ENCODE results near the gene TGDS.

TGDS gene

DNA sequence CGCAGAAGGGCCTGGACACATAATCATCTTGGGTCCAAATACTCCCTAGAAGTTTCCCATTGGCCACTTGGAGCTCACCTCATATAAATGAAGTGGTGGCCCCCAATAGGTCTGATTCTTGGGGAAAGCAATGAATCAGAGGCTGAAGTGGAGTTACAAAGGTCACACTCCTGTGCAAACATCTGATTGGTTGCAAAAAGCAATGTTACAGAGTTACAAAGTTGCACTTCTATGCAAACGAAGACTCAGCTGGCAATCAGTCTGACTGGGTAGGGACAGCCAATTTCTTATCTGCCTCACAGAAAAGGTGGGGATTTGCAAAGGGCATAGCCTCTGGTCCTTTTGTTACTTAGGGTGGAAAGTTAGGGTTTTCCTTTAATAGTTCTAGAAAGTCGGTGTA, 3.9 kb upstream of the TGDS start:
- no peak for DNase-seq

DNA sequence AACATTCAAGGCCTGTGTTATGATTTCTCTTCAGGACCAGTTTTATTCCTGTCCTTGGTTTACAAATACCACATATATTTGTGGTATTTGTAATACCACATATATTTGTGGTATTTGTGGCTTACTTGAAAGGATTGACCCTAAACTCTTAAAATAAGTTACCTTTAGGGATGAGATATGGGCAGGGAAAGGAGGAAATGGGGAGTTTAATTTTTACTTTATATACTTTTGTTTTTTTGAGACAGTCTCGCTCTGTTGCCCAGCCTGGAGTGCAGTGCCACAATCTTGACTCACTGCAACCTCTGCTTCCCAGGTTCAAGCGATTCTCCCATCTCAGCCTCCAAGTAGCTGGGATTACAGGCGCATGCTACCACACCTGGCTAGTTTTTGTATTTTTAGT, 2.3 kb upstream of the TGDS start:
- no peak for DNase-seq

DNA sequence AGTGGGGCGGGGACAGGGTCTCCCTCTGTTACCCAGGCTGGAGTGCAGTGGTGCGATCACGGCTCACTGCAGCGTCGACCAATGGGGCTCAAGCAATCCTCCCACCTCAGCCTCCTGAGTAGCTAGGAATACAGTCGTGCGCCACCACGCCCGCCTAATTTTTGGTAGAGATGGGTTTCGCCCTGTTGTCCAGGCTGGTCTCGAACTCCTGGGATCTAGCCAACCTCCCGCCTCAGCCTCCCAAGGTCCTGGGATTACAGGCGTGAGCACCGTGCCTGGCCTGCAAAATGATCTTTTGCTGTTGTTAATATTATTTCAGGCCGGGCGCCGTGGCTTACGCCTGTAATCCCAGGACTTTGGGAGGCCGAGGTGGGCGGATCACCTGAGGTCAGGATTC, 621 bp upstream of the TGDS start:
- DNase-seq, result no peak

DNA sequence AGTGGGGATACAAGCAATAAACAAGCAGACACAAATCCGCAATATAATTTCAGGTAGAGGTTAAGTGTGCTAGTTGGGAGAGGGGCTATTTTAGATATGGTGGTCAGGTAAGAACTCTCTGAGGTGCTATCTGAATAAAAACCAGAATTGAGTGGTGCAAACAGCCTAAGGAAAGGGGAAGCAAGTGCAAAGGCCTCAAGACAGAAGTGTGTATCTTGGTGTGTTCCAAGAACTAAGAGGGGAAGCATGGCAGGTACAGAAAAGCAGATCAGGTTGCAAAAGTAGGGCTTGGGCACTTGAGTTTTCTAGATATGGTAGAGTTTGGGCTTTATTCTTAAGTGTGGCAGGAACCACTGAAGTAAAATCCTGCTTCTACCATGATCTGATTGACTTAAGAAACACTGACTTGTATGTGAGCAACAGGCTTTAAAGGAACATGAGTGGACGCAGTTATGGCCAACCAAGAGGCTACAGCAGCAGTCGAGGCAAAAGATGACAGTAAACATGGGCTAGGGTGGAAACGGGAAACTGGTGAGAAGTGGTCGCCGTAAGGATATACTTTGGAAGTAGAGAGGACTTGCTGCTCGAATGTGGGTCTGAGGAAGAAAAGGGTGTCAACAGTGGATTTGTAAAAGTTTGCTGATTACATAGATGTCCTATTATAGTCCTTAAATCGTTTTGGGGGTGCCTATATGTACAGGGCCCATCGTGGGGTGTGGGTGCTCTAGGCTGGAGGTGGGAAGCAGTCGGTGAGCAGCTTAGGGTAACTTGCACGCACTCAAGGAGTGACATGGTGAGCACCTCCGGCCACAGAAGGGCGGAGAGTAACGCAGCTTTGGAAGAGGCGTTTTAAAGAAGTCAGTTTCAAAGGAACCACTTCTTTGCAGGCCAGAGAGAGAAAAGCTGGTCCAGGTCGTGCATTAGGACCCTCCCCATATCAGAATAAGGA, 677 bp downstream of the TGDS start:
- DNase-seq, result no peak

DNA sequence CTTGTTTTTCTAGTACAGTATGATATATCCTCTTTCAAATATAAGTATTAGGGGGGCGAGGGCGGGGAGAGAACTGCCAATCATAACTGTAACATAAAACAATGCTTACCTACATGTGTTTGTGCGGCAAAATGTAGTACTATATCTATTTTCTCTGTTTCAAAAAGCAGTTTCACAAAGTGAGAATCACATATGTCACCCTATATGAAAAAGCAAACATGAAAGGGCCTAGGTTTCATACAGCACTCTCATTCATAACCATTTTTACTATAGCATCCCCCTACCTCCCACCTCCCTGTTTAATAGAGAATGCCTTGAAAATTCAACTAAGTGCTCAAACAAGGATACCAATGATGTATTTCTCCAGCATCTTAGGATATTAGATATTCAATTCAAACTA, 5.2 kb downstream of the TGDS start:
- no peak for DNase-seq

DNA sequence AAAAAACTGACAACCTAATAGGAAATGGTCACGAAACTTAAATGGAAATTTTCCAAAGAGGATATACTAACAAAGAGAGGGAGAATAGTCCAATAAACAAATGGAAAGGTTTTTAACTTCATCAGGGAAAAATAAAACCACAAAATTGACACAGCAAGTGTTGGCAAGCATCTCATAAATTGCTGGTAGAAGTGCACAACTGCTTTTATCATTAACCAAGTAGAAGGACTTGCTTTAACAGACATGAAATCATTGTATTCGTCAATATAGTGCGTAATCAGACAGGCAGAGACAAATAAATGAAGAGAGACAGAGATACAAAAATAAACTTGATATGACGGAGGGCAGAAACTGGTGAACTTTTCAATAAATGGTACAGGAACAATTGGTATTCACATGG, 7.4 kb downstream of the TGDS start:
- DNase-seq, result no peak

DNA sequence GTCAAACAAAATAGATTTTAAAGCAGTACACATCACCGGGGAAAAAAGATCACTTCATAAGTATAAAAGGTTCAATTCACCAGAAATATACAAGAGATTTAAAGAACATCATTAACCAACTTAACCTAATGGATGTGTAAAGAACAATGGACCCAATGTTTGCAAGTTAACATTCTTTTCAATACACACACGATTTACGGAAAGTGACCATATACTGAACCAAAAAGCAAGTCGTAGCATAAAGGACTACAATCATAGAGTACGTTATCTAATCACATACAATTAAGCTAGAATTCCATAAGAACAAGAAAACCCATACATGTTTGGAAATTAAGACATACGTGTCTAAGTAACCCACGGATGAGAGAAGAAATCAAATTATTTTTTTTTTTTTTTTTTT, 9.6 kb downstream of the TGDS start:
- no peak for DNase-seq

DNA sequence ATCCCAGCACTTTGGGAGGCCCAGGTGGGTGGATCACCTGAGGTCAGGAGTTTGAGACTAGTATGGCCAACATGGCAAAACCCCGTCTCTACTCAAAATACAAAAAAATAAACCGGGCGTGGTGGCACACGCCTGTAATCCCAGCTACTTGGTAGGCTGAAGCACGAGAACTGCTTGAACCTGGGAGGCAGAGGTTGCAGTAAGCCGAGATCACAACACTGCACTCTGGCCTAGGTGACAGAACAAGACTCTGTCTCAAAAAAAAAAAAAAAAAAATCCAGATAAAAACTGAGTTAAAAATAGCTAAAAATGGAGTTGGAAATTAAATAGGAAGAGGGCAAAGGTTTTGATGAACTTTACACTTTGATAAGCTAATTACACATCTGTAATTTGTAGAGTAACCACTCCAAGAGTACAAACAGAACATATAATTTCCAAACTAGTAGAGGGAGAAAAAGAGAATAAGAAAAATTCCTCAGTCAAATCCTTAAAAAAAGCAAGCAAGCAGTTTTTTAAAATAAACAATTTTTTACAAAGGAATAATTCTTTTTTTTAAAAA, 10.3 kb downstream of the TGDS start:
- no peak for DNase-seq

DNA sequence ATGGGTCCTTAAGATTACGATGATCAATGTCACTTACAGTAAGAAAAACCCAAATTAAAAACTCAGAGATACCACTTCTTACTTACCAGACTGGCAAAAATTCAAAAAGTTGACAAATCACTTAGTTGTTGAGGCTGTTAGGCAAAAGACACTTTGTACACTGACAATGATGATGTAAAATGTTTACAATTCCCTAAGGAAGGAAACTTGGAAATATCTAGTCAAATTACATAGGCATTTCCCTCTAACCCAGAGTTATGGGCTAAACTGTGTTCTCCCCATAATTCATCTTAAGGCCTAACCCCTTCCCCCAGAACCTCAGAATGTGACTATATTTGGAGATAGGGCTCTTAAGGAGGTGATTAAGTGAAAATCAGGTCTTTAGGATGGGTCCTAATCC, 12.0 kb downstream of the TGDS start:
- DNase-seq, result no peak

DNA sequence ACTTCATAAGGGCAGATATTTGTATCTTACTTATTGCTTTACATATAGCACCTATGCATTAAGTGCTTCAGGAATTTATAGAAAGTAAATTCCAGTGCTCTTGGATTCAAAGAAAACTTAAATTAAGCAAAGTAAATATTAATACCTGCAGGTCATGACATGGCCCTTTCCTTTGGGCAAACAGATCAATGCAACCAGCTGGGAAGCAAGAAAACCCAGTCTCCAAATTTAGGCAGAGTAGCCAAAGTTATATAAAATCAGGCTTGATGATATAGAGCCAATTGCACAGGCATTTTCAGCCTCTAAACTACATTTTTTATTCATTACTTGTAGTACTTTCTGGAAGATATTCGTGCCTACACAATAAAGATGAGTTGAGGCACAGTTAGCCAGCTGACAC, 16.9 kb downstream of the TGDS start:
- no peak for DNase-seq

DNA sequence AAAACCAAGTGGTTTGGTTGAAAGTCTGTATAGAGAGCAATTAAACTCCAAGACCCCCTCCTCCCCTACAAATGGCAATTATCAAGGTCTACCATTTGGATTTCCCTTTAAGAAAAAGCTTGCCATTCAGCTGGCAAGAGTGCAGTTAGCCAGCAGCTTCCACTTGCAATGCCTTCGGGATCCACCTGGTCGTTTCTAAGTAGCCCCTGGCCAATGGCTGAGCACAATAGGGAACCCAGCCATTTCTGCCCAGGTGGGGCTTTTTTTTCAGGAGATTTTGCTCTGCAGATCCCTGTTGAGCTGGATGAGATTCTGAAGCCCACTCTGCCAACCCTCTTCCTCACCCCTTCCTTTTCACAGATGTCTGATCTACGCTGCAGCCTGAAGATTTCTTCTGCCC, 26.3 kb downstream of the TGDS start:
- no peak for DNase-seq

DNA sequence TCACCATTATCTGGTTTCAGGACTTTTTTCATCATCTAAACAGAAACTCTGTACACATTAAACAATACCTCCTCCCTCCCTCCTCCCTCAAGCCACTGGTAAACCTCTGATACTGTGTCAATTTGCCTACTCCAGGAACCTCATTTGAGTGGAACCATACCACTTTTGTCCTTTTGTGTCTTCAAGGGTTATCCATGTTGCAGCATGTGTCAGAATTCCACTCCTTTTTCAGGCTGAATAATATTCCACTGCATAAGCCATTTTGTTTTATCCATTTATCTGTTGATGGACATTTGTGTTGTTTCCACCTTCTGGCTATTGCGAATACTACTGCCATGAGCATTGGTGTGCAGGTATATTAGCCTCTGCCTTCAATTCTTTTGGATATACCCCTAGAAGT, 27.5 kb downstream of the TGDS start:
- no peak for DNase-seq

DNA sequence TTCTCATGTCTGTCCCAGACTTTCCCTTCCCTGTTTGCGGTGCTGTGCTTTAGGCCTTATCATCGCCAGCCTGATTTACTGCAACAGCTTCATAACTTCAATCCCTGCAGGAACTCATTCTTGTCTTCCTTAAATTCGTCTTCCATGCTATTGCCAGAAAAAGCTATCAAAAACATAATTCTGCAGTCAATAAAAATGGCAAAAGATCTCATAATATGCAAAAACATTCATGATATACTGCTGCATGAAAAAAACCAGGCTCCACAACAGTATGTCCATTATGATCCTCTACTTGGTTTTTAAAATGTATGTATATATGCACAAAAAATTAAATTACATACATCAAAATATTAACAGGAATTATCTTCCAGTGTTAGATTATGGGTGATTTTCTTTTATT, 28.4 kb downstream of the TGDS start:
- DNase-seq, result no peak

DNA sequence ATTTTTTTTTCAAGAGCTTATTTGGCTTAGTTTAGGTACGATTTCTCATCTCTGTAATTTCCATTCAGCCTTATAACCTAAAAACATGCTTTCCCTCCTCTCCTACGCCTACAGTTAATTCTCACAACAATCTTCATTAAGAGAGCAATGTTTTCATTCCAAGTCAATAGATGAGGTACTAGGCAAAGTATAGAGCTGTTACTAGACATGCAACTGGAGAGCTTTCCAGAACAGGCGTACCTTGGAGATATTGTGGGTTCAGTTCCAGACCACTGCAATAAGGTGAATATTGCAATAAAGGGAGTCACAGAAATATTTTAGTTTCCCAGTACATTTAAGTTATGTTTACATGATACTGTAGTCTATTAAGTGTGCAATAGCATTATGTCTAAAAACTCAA, 34.8 kb downstream of the TGDS start:
- DNase-seq, result no peak

DNA sequence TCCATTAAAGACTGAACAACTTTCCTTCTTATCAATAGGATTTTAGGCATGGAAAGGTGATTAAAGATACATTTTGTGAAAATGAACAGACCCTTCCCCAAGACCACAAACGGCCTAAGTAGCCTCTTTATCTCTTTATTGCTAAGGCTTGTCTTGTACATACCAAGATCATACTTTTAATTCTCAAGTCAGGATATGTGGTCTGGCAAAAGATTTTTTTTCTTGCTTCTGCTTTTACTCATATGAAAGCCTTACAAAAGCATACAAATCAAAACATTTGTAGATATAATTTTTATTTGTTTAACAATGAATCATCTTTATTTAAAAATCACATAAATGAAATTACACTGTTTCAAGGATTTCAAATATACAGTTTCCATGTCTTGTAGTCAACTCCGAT, 35.8 kb downstream of the TGDS start:
- DNase-seq, result no peak

DNA sequence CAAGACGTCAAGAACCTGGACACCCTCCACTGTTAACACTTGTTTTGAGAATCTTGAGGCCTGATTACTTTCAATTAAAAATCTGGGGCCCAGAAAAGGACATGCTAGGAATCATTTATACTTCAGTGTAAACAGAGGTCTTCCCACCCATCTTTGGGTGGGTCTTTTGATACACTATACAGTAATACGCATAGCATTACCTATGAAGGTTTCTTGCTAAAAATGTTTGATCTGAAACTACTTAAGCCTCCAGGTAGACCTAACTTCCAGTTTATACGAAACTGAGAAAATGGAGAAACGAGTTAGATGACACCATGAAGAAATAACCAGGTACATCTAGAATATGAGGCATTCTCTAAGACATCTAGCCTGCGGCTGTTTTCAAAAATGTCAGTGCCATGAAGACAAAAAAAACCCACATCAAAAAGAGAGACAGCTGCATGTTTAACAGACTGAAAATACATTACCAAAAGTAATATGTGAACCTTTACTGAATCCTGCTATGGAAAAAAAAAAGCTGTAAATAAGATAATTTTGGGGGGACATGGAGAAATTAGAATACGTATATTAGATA, 36.6 kb downstream of the TGDS start:
- no peak for DNase-seq

DNA sequence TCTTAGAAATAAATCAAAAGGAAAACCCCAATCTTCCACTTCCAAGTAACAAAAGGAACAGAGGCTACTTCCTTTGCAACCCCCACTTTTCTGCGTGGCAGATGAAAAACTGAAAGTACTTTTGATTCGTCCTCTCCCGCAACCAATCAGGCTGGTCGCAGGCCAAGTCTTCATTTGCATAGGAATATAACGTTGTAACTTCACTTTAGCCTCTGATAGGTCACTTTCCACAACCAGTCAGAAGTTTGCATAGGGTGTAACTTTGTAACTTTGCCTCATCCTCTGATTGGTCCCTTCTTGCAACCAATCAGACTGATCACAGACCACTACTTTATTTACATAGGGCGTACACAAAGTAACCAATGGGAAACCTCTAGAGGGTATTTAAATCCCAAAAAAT, 37.2 kb downstream of the TGDS start:
- DNase-seq, result no peak

DNA sequence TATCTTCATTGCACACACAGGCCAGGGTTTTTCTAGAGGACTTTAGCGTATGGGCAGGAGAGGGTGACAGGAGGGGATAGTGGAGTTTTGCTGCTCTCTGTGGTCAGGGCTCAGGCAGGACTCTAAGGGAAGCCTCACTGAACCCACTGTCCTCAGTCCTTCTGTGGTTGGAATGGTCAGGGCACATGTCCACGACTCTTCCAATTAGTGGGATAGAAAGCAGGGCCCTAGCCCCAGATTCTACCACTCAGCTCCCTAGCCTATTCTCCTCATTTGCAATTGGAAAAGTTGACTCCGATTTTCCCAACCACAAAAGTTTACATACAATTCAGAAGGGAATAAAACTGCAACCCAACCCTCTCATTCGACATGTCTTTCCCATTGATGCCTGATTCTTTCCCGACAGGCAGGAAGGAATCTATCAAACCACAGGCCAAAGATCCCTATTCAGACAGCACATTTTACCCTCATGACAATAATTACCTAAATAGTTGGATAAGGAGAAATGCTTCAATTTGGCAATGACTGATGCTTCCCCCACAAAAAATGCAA, 38.2 kb downstream of the TGDS start:
- DNase-seq, result no peak

DNA sequence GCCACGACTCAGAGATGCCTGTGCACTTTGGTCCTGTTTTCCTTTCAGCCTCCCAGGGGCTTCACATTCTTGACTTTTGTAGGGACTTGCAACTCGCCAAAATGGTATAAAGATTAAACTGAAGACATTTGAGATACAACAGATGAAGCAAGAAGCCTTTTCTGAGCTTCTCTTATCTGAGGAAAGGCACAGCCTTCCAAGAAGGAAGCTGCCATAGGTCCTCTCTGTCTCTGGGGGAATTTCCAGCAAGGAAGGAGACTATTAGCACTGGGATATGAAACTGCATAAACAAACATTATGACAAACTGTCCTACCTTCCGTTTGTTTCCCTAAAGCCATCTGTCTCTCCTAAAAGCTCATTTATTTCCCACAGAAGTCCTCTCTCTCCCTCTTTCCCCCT, 39.3 kb downstream of the TGDS start:
- DNase-seq, result no peak

DNA sequence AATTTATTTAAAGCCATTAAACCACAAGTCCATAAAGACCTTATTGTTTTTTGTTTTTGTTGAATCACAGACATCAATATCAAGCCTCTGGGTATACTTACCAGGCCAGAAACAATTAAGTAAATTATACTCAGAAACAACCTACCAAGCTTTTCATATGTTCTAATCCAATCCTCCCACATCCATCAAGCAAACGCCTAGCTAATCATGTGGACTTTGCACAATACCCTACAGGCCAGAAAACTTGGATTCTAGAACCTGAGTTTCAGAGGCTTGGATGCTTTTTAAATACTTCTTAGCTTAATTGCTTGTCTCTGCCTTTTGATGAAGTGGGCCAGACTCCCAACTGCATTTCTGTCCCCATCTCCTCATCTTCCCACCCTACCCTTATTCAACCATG, 39.9 kb downstream of the TGDS start:
- DNase-seq, result no peak

DNA sequence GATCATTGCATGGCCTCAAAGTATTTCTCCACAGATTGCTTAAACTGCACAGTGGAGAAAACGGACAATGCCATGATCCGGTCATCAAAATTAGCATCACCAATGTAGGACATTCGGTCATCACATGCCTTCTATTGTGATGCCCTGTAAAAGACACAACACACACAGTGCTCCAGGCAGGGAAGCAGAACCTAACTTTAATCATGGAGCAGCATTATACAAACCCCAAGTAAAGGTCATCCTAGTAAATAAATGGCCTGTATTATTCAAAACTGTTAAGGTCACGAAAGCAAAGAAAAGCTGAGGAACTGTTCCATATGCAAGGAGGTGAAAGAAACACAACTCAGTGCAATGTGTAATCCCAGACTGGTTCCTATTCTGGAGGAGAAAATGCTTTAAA, 42.2 kb downstream of the TGDS start:
- no peak for DNase-seq

DNA sequence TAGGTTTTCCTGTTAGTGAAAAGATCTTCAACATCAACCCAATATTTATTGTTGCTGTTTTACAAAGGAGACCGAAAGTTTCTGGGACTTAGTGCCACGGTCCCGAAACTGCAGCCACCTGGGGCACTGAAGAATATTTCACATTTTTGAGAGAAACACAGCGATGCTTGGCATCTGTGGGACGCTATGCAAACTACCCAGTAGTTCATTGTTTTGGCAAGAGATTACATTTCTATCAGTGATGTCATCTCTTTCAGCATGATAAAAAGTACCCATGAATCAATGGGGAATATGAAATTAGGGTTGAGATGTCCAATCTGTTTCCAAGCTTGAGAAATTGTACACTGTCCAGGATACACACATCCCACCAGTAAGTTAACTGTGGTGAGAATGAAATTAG, 43.9 kb downstream of the TGDS start:
- DNase-seq, result no peak

DNA sequence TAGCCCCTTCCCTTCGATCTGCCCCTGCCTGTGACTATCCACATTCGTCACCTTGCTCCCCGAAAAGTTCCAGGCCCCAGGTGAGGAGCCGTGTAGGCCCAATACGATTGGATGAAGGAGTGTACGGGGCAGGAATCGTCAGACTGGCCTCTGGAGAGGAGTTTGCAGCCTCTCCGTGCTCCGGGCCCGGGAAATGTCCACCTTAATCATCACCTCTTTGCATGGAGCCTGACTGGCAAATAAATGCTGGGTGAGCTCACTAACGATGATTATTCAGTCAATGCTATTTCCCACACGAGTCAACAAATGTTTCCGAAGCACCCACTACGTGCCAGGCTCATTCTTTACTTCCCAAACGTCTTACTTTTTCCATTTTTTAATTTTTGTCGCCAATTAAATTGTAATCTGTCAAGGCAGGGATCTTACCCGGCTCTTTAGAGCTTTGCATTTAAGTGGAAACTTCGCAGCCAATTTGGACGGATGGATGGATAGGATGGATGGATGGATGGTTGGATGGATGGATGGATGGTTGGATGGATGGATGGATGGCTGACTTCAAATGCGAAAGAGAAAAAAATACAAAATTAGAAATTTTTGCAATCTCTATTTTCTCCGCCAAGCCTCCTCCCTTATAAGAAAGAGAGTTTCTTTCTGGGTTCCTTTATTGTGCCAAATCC, 45.8 kb downstream of the TGDS start:
- peak; percentile 35 for DNase-seq

Measured in NCI-H1436 (cell line).